ENCODE measurements around the gene ZNF598.

ZNF598 gene
- 83.3 to 104 (median 90.6) reads per million in 4 experiments for total RNA-seq

- DNase-seq = peak; percentile 57
Observed at GRCh38 chr16:2009791-2010510, at the start of gene ZNF598. TSS of gene ZNF598 (minus strand) at chr16:2009821.

DNA sequence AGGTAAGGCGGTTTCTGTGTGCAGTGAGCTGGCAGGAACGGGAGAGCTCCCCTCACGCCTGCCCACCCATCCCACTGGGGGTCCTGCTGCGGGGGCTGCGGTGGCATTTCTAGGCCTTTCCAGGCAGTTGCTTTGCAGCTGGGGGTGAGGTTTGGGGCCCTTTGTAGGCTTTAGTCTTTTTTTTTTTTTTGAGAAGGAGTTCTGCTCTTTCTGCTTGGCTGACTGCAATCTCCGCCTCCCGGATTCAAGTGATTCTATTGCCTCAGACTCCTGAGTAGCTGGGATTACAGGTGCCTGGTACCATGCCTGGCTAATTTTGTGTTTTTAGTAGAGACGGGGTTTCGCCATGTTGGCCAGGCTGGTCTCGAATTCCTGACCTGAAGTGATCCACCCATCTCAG lies 49.3 kb upstream of the ZNF598 start:
- DNase-seq = no peak

- no peak for DNase-seq
Observed at GRCh38 chr16:2058420-2058819, 48.8 kb upstream of the ZNF598 start.

GRCh38 chr16:2057438-2057837 lies 47.8 kb upstream of the ZNF598 start:
- DNase-seq = no peak

- DNase-seq = no peak
Observed at GRCh38 chr16:2056681-2057407, 47.2 kb upstream of the ZNF598 start.

DNA sequence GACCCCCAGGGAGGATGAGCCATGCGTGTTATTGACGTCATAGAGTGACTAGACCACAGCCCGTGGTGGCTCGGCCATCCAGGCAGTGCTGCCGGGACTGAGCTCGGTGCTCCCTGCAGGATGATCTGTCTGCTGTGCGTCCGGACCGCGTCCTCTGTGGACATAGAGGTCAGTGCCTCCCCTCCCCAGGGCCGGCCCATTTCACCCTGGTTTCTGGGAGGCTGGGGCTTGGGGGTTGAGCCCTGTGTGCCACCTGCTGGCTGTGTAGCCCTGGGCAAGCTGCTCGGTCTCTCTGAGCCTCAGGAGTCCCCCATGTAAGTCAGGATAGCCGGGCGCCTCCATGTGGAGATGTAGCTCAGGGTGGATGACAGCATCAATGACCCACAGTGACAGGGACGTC lies 46.5 kb upstream of the ZNF598 start:
- DNase-seq = no peak

DNA sequence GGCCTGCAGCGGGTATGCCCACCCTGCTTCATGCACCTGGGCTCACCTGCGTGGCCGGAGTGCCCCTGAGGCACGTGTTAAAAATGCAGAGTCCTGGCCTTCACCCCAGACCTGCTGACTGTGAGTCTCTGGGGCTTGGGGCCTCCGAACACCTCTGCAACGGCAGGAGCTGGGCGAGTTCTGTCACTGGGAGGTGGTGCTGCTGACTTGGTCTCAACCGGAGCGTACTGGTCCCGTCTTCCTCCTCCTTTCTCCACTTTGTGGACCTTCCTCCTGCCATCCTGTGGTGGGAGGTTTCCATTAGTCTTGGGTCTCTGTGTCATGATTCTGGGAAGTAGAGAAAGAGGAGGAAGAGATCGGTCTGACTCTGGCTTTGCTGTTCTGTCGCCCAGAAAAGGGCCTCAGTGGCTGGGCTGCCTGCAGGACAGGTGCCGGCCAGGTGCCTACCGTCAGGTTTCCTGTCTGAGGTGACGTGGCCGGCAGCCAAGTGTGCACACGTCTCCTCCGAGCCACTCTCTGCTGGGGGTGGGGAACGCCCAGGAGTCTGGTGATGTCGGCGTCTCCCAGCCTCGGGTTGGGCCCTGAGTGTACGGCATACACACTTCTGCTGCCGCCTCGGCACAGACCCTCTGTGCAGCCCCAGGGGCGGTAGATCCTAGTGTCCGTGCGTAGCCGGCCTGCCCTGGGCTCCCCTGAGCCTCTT lies 45.1 kb upstream of the ZNF598 start:
- no peak for DNase-seq

- DNase-seq = no peak
Observed at GRCh38 chr16:2053897-2054296, 44.3 kb upstream of the ZNF598 start.

GRCh38 chr16:2053211-2053610 lies 43.6 kb upstream of the ZNF598 start:
- no peak for DNase-seq

DNA sequence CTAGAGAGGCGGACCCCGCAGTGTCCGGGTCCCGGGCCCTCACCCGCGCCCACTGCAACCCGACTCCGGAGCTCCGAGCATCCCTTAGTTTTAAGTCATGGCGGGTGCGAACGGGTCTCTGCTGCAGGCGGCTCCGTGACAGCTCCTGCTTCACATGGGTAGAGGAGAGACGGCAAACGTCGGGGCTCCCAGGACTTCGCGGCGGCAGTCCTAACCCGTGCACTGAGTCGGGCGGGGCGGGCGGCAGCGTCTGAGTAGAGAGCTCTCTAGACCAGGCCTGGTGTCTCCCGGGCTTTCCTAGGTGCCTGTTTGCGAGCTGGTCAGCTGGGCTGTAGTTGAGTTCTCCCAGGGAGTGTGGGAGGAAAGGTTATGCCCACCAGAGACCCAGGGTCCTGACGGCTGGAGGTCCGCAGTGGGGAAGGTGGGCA lies 38.5 kb upstream of the ZNF598 start:
- no peak for DNase-seq

DNA sequence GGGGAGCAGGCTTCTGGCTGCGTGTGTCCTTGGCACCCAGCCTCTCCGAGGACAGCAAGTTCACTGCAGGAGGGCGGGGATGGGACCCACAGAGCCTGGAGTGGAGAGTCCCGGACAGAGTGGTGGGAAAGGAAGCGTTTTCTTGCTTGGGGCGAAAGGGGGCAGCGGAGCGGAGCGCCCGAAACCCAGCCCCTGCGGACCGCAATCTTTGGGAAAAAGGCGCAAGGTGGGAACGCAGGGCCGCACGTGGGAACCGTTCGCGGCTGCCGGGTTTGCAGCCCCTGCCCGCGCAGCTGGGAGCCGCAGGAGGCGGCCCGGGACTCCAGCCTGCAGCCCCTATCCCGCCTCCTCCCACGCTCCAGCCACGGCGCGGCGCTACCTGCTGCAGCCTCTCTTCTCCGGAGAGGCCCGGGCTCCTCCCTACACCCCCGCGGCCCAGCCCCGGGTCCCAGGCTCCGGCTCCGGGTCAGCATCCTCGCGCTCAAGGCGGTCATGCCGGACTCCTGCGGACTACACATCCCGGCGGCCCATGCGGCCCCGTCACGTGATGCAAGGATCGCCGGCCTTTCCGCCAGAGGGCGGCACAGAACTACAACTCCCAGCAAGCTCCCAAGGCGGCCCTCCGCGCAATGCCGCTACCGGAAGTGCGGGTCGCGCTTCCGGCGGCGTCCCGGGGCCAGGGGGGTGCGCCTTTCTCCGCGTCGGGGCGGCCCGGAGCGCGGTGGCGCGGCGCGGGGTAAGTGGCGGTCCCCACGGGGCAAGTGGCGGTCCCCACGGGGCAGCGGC lies 37.9 kb upstream of the ZNF598 start, which contains the start of the genes NTHL1 and TSC2:
Gene NTHL1 (minus strand): TSS at position 505 of the 786 bp plus-strand sequence. CDS start 11 bp downstream, at position 494.
Gene TSC2 (plus strand): TSS at position 656 of the 786 bp plus-strand sequence. CDS start 631 bp downstream, outside the sequence.
- DNase-seq = peak; percentile 89

DNA sequence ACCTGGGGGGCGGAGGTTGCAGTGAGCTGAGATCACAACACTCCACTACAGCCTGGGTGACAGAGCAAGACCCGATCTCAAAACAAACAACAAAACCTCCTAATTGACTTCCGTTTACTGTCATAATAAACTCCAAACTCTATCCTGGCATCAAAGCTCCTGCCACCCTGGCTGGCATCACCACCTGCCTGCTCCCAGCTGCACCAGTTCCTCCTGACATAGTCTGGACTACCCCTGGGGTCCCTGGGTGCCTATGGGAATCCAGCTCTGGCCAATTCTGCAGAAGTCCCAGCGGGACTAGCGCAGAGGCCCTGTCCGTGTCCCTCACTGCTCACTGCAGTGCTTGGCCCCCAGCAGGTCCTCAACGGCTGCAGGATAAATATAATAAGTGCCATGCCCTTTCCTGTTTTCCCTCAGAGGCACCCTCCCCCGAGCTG lies 37.3 kb upstream of the ZNF598 start:
- DNase-seq = no peak

- DNase-seq = no peak
Observed at GRCh38 chr16:2045965-2046892, 36.6 kb upstream of the ZNF598 start.

- DNase-seq = no peak
Observed at GRCh38 chr16:2044541-2044940, 34.9 kb upstream of the ZNF598 start.

DNA sequence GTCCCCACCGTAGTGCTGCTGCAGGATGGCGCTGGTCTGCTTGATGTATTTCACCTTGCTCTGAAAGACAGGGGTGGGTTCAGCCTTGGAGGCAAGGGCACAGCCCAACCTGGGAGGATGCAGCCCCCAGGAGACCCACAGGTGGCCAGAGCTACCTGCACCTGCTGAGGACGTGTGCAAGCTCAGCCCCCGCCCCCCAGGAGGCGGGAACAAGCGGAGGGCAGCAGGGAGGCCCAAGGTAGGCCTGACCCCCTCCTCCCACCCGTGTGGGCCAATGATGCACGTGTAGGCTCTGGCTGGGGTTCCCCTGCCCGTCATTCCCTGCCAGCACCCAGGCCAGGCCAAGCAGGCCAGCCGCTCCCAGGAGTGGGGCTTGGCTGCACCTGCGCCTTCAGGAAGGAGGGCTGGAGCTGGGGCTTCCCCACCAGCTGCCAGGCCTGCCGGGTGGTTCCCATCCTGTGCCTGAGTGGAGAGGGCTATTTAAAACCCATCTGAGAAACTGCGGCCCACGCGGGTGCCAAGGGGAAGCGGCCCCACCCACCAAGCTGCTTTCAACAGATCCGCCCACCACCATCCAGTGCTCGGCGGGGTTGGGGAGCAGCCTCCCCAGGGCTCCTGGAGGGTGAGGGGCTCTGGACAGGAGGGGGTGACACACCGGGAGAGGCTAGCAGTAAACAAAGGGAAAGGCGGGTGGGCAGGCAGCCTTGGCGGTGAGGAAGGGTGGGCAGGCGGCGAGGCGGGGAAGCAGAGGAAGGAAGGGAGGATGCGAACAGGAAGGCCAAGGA lies 34.2 kb upstream of the ZNF598 start:
- no peak for DNase-seq

- DNase-seq = no peak
Observed at GRCh38 chr16:2042986-2043666, 33.5 kb upstream of the ZNF598 start.

GRCh38 chr16:2042171-2042985 lies 32.8 kb upstream of the ZNF598 start:
- no peak for DNase-seq

- no peak for DNase-seq
Observed at GRCh38 chr16:2040787-2041522, 31.3 kb upstream of the ZNF598 start.
